H1 (cell line): ENCODE measurements around the gene TMEM271. TPM values are rescaled to one million over a fixed set of nuclear protein-coding genes. Genes with fewer than 3 reads are reported as not detected.

Experiments used
- CTCF ChIA-PET: fragments of 300-600 bp; sonication (Branson Sonifier 250); formaldehyde crosslinking; loops from one replicate; lab custom pipeline; 2021; ENCODE audit not compliant: partially characterized antibody; lab: Charles Lee
- POLR2A ChIA-PET: fragments of 300-600 bp; sonication (Branson Sonifier 250); formaldehyde crosslinking; loops from one replicate; lab custom pipeline; 2021; ENCODE audit warnings: inconsistent platforms; ENCODE audit not compliant: partially characterized antibody; lab: Charles Lee
- DNase-seq, 2 experiments: peaks; one replicate each; pipeline versions ENCODE4 v3.0.0 to v3.0.0-alpha.2; 2010 to 2022; ENCODE audit warnings: low spot score in 2 of 2, low read depth in 1 of 2, mixed read lengths in 1 of 2
- FAIRE-seq: peaks from 2 replicates; lab custom pipeline; 2011; peaks lifted over from hg19 to GRCh38; lab: Jason Lieb, UNC
- H2AFZ ChIP-seq: 2 replicates; pipeline ENCODE4 v1.8.1; 2012; ENCODE audit warnings: low read length, inconsistent platforms
- H2AK5ac ChIP-seq: 2 replicates; pipeline ENCODE4 v1.6.1; 2013; ENCODE audit warnings: low read depth, low read length
- H2BK120ac ChIP-seq: replicated peaks from 2 replicates; pipeline ENCODE3; 2013; ENCODE audit warnings: low read depth, low read length, inconsistent platforms
- H2BK12ac ChIP-seq: 2 replicates; pipeline ENCODE4 v1.6.1; 2013; ENCODE audit warnings: low read depth, low read length
- H2BK15ac ChIP-seq: 2 replicates; pipeline ENCODE4 v1.6.1; 2013; ENCODE audit warnings: low read length
- H2BK20ac ChIP-seq: 2 replicates; pipeline ENCODE4 v1.6.1; 2013; ENCODE audit warnings: low read length
- H2BK5ac ChIP-seq: 2 replicates; pipeline ENCODE4 v1.6.1; 2013; ENCODE audit warnings: low read depth, low read length
- H3K14ac ChIP-seq: 2 replicates; pipeline ENCODE4 v1.6.1; 2013; ENCODE audit warnings: inconsistent platforms; ENCODE audit not compliant: insufficient read length
- H3K18ac ChIP-seq: 2 replicates; pipeline ENCODE4 v1.6.1; 2013; ENCODE audit warnings: low read length; ENCODE audit errors: extremely low read depth
- H3K23ac ChIP-seq: 2 replicates; pipeline ENCODE4 v1.6.1; 2013; ENCODE audit warnings: inconsistent platforms; ENCODE audit not compliant: insufficient read length
- H3K23me2 ChIP-seq: 2 replicates; pipeline ENCODE4 v1.6.1; 2013; ENCODE audit warnings: low read depth, low read length
- H3K27ac ChIP-seq: 2 replicates; pipeline ENCODE4 v1.6.1; 2011; ENCODE audit warnings: low read depth, low read length, inconsistent platforms
- H3K27me3 ChIP-seq, 4 experiments: replicated peaks in 1 of 4; 1 replicate in 1 of 4; 2 replicates in 3 of 4; pipeline versions ENCODE4 v1.6.1 to v1.8.1; 2011 to 2013; ENCODE audit warnings: low read length in 3 of 4, mild to moderate bottlenecking in 3 of 4, inconsistent platforms in 2 of 4, mixed read lengths in 2 of 4, moderate library complexity in 1 of 4; ENCODE audit not compliant: control insufficient read depth in 3 of 4, insufficient read depth in 3 of 4; ENCODE audit errors: extremely low read depth in 1 of 4
- H3K36me3 ChIP-seq, 4 experiments: 2 replicates each; pipeline versions ENCODE4 v1.6.1 to v1.8.1; 2011 to 2013; ENCODE audit warnings: mild to moderate bottlenecking in 4 of 4, low read length in 3 of 4, moderate library complexity in 2 of 4, control low read depth in 1 of 4, inconsistent platforms in 1 of 4; ENCODE audit not compliant: insufficient read depth in 4 of 4, control insufficient read depth in 2 of 4
- H3K4ac ChIP-seq: replicated peaks from 2 replicates; pipeline ENCODE3; 2013; ENCODE audit warnings: low read length, low read depth, mixed read lengths, inconsistent platforms; ENCODE audit not compliant: insufficient read length
- H3K4me1 ChIP-seq, 4 experiments: replicated peaks in 1 of 4; 1 replicate in 1 of 4; 2 replicates in 3 of 4; pipeline versions ENCODE4 v1.6.1 to v1.8.1; 2011 to 2013; ENCODE audit warnings: low read length in 3 of 4, inconsistent platforms in 2 of 4, mixed read lengths in 1 of 4; ENCODE audit not compliant: insufficient read depth in 4 of 4, control insufficient read depth in 3 of 4
- H3K4me2 ChIP-seq, 2 experiments: 2 replicates each; pipeline versions ENCODE4 v1.6.1 to v1.8.1; 2011 to 2013; ENCODE audit warnings: low read depth in 2 of 2, low read length in 2 of 2, control low read depth in 1 of 2, inconsistent platforms in 1 of 2, mild to moderate bottlenecking in 1 of 2; ENCODE audit not compliant: insufficient read depth in 1 of 2
- H3K4me3 ChIP-seq, 4 experiments: fragments of 200-600, 300-600 bp in 1 of 4; sonication (generic), shearing (Covaris generic), sonication (Bioruptor Twin) in 1 of 4; 2 replicates each; pipeline versions ENCODE4 v1.5.1 to v1.8.1; 2011 to 2016; ENCODE audit warnings: low read length in 4 of 4, low read depth in 3 of 4, control low read depth in 2 of 4, inconsistent platforms in 2 of 4, mild to moderate bottlenecking in 2 of 4, mixed read lengths in 1 of 4, moderate library complexity in 1 of 4; ENCODE audit not compliant: insufficient read depth in 2 of 4; ENCODE audit errors: extremely low read depth in 1 of 4
- H3K56ac ChIP-seq: replicated peaks from 2 replicates; pipeline ENCODE3; 2013; ENCODE audit warnings: low read depth, mild to moderate bottlenecking, mixed read lengths, low read length, inconsistent platforms; ENCODE audit not compliant: insufficient read length
- H3K79me1 ChIP-seq: 2 replicates; pipeline ENCODE4 v1.6.1; 2013; ENCODE audit warnings: low read depth, low read length, control low read depth
- H3K79me2 ChIP-seq, 2 experiments: 2 replicates each; pipeline versions ENCODE4 v1.6.1 to v1.8.1; 2012 to 2013; ENCODE audit warnings: low read length in 2 of 2, mild to moderate bottlenecking in 2 of 2, inconsistent platforms in 1 of 2; ENCODE audit not compliant: insufficient read depth in 2 of 2, control insufficient read depth in 1 of 2
- H3K9ac ChIP-seq, 4 experiments: replicated peaks in 1 of 4; 1 replicate in 1 of 4; 2 replicates in 3 of 4; pipeline versions ENCODE4 v1.6.1 to v1.8.1; 2011 to 2013; ENCODE audit warnings: low read depth in 3 of 4, low read length in 3 of 4, control low read depth in 2 of 4, mild to moderate bottlenecking in 2 of 4, moderate library complexity in 2 of 4, inconsistent platforms in 1 of 4; ENCODE audit errors: extremely low read depth in 1 of 4
- H3K9me3 ChIP-seq, 2 experiments: 2 replicates each; pipeline versions ENCODE4 v1.6.1 to v1.8.1; 2012 to 2013; ENCODE audit warnings: mild to moderate bottlenecking in 2 of 2, moderate library complexity in 2 of 2, control low read depth in 1 of 2, inconsistent platforms in 1 of 2, low read depth in 1 of 2, low read length in 1 of 2, mixed read lengths in 1 of 2; ENCODE audit not compliant: insufficient read depth in 2 of 2
- H4K20me1 ChIP-seq, 2 experiments: replicated peaks in 1 of 2; 2 replicates each; pipeline versions ENCODE3 to v1.8.1; 2011 to 2013; ENCODE audit warnings: inconsistent platforms in 2 of 2, low read length in 2 of 2, mild to moderate bottlenecking in 1 of 2; ENCODE audit not compliant: insufficient read depth in 2 of 2, control insufficient read depth in 1 of 2
- H4K5ac ChIP-seq: 2 replicates; pipeline ENCODE4 v1.6.1; 2013; ENCODE audit warnings: low read length, low read depth, mixed read lengths, inconsistent platforms; ENCODE audit not compliant: insufficient read length
- H4K8ac ChIP-seq: 2 replicates; pipeline ENCODE4 v1.8.0; 2013; ENCODE audit warnings: mild to moderate bottlenecking, moderate library complexity, low read length, inconsistent platforms; ENCODE audit not compliant: insufficient read depth; ENCODE audit errors: extremely low read depth
- H4K91ac ChIP-seq: replicated peaks from 2 replicates; pipeline ENCODE3; 2013; ENCODE audit warnings: low read length, mixed read lengths, inconsistent platforms; ENCODE audit not compliant: insufficient read length
- BCL11A ChIP-seq, 2 experiments: IDR thresholded peaks; one replicate each; pipeline ENCODE4 v1.6.1; 2011; ENCODE audit warnings: low read depth in 2 of 2, low read length in 2 of 2, mild to moderate bottlenecking in 2 of 2
- CTBP2 ChIP-seq: IDR thresholded peaks from 2 replicates; pipeline ENCODE4 v1.7.0; 2011; ENCODE audit warnings: borderline replicate concordance, mild to moderate bottlenecking, moderate library complexity, mixed read lengths, low read length; ENCODE audit not compliant: insufficient read depth, insufficient read length
- HDAC2 ChIP-seq, 2 experiments: fragments of 300-600 bp in 1 of 2; sonication (generic) in 1 of 2; IDR thresholded peaks; 2 replicates each; pipeline ENCODE4 v1.6.1; 2011 to 2012; ENCODE audit warnings: low read depth in 2 of 2, low read length in 2 of 2, mild to moderate bottlenecking in 2 of 2, moderate library complexity in 2 of 2, borderline replicate concordance in 1 of 2, inconsistent platforms in 1 of 2
- JUN ChIP-seq: IDR thresholded peaks from 2 replicates; pipeline ENCODE4 v1.6.1; 2011; ENCODE audit warnings: low read depth, mild to moderate bottlenecking, improper control_type of control experiment, low read length
- KDM5A ChIP-seq: fragments of 200-600 bp; IDR thresholded peaks from 2 replicates; pipeline ENCODE4 v1.7.1; 2012; ENCODE audit warnings: mild to moderate bottlenecking, low read length, inconsistent platforms, mixed read lengths
- POLR2AphosphoS5 ChIP-seq: IDR thresholded peaks from 2 replicates; pipeline ENCODE4 v1.6.1; 2011; ENCODE audit warnings: low read depth, low read length
- SRF ChIP-seq: IDR thresholded peaks from 2 replicates; pipeline ENCODE4 v1.6.1; 2011; ENCODE audit warnings: mild to moderate bottlenecking, low read depth, low read length, moderate library complexity
- WGBS, 2 experiments: shearing (Covaris generic) in 1 of 2; methylation state at CpG; one replicate each; pipeline versions ENCODE4 v1.1.6 to v1.1.7; 2013 to 2015; ENCODE audit warnings: low lambda C conversion rate in 2 of 2, mixed read lengths in 2 of 2, inconsistent platforms in 1 of 2, low coverage in 1 of 2, missing lambda C conversion rate in 1 of 2; ENCODE audit not compliant: insufficient replicate concordance in 2 of 2, insufficient coverage in 1 of 2, insufficient read length in 1 of 2; ENCODE audit errors: extremely low coverage in 1 of 2, missing lambda C conversion rate in 1 of 2; 5-methylcytosine and 5-hydroxymethylcytosine counted together
- polyA plus RNA-seq, 7 experiments: library from polyadenylated mRNA; depleted of rRNA in 3 of 7; stranded (reverse) in 5 of 7; unstranded in 2 of 7; fragments of >200 nt in 5 of 7; fragments of 200-250 nt in 2 of 7; gene quantifications; 1 replicate in 5 of 7; 2 replicates in 1 of 7; 4 replicates in 1 of 7; pipeline versions ENCODE4 v1.2.1 to v1.2.3, GENCODE V29; 2011 to 2013; ENCODE audit warnings: missing spikeins in 2 of 7, mixed read lengths in 2 of 7
- total RNA-seq: library from RNA; stranded (reverse); fragmentation: NEBNext Ultra II Directional; extraction: Animal tissue kit (Norgen Biotek cat#: 25700); gene quantifications from 2 replicates; pipeline ENCODE4 v1.2.1, GENCODE V29; 2021

The TMEM271 gene
- total and polyA plus RNA-seq, 2 of the 8 experiments (the other 6 are each of a cell fraction or from before 2014, with no cell fraction given), result 0.08 to 0.35 TPM

DNA sequence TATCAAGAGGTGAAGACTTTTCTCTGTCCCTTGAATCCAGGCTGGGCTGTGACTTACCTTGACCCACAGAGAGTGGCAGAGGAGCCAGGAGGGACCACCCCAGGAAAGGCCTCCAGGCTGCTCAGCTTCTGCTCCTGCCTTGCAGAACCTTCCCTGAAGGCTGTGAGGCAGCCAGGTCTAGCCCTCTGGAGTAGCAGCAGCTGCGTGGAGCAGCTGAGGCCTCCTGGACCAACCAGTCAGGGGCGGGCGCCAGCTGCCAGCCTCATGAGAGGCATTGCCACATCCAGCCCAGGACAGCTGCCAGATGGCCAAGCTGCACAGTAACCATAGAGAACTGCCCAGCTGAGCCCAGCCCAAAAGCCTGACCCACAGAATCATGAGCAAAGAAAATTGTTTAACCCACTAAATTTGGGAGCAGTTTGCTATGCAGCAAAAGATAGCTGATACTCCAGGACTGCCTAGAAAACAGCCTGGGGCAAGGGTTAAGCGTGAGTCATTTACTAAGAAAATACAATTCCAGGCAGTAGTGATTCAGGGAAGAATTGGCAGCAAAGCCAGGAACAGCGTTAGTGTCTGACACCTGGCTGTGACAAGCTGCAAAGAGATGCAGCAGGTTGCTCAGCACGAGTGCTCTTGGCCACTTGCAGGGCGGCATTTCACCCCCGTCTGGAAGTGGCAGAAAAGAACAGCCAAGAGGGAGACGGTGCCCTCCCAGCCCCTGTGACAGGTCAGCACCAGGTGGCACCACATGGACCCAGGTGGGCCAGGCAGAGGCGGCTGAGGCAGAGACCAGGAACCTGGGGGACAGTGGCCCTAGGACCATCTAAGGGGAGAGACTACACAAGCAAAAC lies 34.5 kb upstream of the TMEM271 start:
- Histone ChIP-seq H3K79me2 (no peaks in the 10 kb centered on the region), H2AK5ac (no peak overlapping the region), H3K18ac (no peak overlapping the region), H4K8ac (no peak overlapping the region), H2BK120ac (no peak overlapping the region), H3K79me1 (peaks cover 6% of the 10 kb centered on the region), H2BK5ac (no peak overlapping the region), H3K4ac (no peak overlapping the region), H3K27me3 (peaks cover 0 to 3% (median 2%) of the 10 kb centered on the region in 4 experiments; a peak in 3 of 7 replicates), H3K23me2 (no peaks in the 10 kb centered on the region), H4K5ac (no peak overlapping the region), H3K36me3 (no peaks in the 10 kb centered on the region), H3K23ac (no peak overlapping the region), H2AFZ (no peak overlapping the region), H2BK12ac (no peak overlapping the region), H3K4me3 (no peak overlapping the region), H3K56ac (no peak overlapping the region), H3K9me3 (peaks cover 0 to 4% of the 10 kb centered on the region in 2 experiments; a peak in 1 of 4 replicates), H2BK20ac (no peak overlapping the region), H3K14ac (no peak overlapping the region), H2BK15ac (no peak overlapping the region), H3K9ac (no peak overlapping the region), H4K20me1 (no peaks in the 10 kb centered on the region), H4K91ac (no peak overlapping the region), H3K27ac (no peak overlapping the region), H3K4me1 (no peaks in the 10 kb centered on the region), H3K4me2 (no peak overlapping the region)
- DNase-seq (no peak), FAIRE-seq (no peak)
- ChIA-PET POLR2A (interaction anchor here (1.1 to 2.2 kb wide), 2 partner anchors 61 to 64 kb away, joined by 3 to 5 read pairs; partner anchors contain the start of genes ATP5ME and MYL5), CTCF (interaction anchor here (1.0 to 2.0 kb wide), 6 partner anchors 8 to 132 kb away, joined by 3 to 8 read pairs (median 4); partner anchors contain the start of genes ATP5ME and MYL5)
- 79% methylated on average over 10 of the region's 10 CpGs; no CpG with 5 or more reads in 1 of the 2 experiments for WGBS, 2 experiments
- TF ChIP-seq POLR2AphosphoS5, result no peak
- no peak for TF ChIP-seq BCL11A (IDR thresholded peaks at IDR 0.05; ENCODE audit: low read depth in 2 of 2, low read length in 2 of 2)
- no peak for TF ChIP-seq KDM5A
- TF ChIP-seq JUN, result no peak
- no peak for TF ChIP-seq SRF
- no peak for TF ChIP-seq CTBP2
- no peak for TF ChIP-seq HDAC2 (IDR thresholded peaks at IDR 0.05; ENCODE audit: borderline replicate concordance in 1 of 2, low read depth in 2 of 2, low read length in 2 of 2)
